SK-N-SH (cell line): ENCODE measurements around the gene PRLR.

Experiments
- EP300 ChIP-seq, 2 experiments: IDR thresholded peaks; 2 replicates each; pipeline versions ENCODE4 v1.4.0 to v1.6.1; 2012; ENCODE audit warnings: borderline replicate concordance in 1 of 2, low read depth in 1 of 2, low read length in 1 of 2
- PBX3 ChIP-seq: IDR thresholded peaks from 2 replicates; pipeline ENCODE4; 2012
- POLR2AphosphoS5 ChIP-seq: IDR thresholded peaks from 2 replicates; pipeline ENCODE4 v1.6.1; 2012; ENCODE audit warnings: low read depth, low read length
- REST ChIP-seq: IDR thresholded peaks from 2 replicates; pipeline ENCODE4 v1.6.1; 2012; ENCODE audit warnings: mild to moderate bottlenecking, low read depth, low read length, moderate library complexity
- SIN3A ChIP-seq: IDR thresholded peaks from 2 replicates; pipeline ENCODE4 v1.6.1; 2012; ENCODE audit warnings: low read depth, mild to moderate bottlenecking, low read length, moderate library complexity, borderline replicate concordance
- SMC3 ChIP-seq: IDR thresholded peaks from 2 replicates; pipeline ENCODE4 v1.6.1; 2012; ENCODE audit warnings: low read depth, low read length, improper control_type of control experiment
- USF1 ChIP-seq: IDR thresholded peaks from 2 replicates; pipeline ENCODE4 v1.4.0; 2012; ENCODE audit warnings: low read depth, borderline replicate concordance
- TF ChIP-seq, protein P1 (sequence below): fragments of 200-600 bp; sonication (generic); IDR thresholded peaks from 2 replicates; pipeline ENCODE4 v1.6.1; 2017; ENCODE audit warnings: antibody characterized with exemption, mild to moderate bottlenecking, moderate library complexity

- TF ChIP-seq SMC3 = no peak
- TF ChIP-seq, protein P1, sequence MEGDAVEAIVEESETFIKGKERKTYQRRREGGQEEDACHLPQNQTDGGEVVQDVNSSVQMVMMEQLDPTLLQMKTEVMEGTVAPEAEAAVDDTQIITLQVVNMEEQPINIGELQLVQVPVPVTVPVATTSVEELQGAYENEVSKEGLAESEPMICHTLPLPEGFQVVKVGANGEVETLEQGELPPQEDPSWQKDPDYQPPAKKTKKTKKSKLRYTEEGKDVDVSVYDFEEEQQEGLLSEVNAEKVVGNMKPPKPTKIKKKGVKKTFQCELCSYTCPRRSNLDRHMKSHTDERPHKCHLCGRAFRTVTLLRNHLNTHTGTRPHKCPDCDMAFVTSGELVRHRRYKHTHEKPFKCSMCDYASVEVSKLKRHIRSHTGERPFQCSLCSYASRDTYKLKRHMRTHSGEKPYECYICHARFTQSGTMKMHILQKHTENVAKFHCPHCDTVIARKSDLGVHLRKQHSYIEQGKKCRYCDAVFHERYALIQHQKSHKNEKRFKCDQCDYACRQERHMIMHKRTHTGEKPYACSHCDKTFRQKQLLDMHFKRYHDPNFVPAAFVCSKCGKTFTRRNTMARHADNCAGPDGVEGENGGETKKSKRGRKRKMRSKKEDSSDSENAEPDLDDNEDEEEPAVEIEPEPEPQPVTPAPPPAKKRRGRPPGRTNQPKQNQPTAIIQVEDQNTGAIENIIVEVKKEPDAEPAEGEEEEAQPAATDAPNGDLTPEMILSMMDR = no peak
- no peak for TF ChIP-seq POLR2AphosphoS5
- TF ChIP-seq EP300 (IDR thresholded peaks at IDR 0.05; ENCODE audit: borderline replicate concordance in 1 of 2, low read depth in 1 of 2, low read length in 1 of 2) = no peak
- TF ChIP-seq REST = no peak
- no peak for TF ChIP-seq USF1
- no peak for TF ChIP-seq PBX3
- TF ChIP-seq SIN3A = no peak
Observed at GRCh38 chr5:35010676-35011075, 219.6 kb downstream of the PRLR start.
